GM18508 (cell line): ENCODE results near the gene UBE3B.

Experiments
- ATAC-seq: cut with Tn5 transposase; IDR thresholded peaks from one replicate; pipeline ENCODE4 v1.9.1; 2021; ENCODE audit warnings: moderate number of reproducible peaks; ENCODE audit not compliant: insufficient read depth, unreplicated experiment

The UBE3B gene

GRCh38 chr12:109524466-109525278 is 47.2 kb downstream of the UBE3B start:
- no peak for ATAC-seq

- ATAC-seq, result no peak
Measured at GRCh38 chr12:109525279-109525585, 47.8 kb downstream of the UBE3B start.

GRCh38 chr12:109527489-109528123 is 50.2 kb downstream of the UBE3B start:
- ATAC-seq, result no peak

- ATAC-seq, result no peak
Measured at GRCh38 chr12:109529691-109530640, 52.5 kb downstream of the UBE3B start.

- no peak for ATAC-seq
Measured at GRCh38 chr12:109531411-109531810, 54.0 kb downstream of the UBE3B start.

GRCh38 chr12:109532721-109533486 is 55.5 kb downstream of the UBE3B start:
- no peak for ATAC-seq

GRCh38 chr12:109533487-109533740 is 56.0 kb downstream of the UBE3B start:
- ATAC-seq, result no peak

- no peak for ATAC-seq
Measured at GRCh38 chr12:109534456-109534855, 57.0 kb downstream of the UBE3B start.

- ATAC-seq, result no peak
Measured at GRCh38 chr12:109535231-109535862, 57.9 kb downstream of the UBE3B start.

- no peak for ATAC-seq
Measured at GRCh38 chr12:109535863-109536250, 58.4 kb downstream of the UBE3B start.

- ATAC-seq, result no peak
Measured at GRCh38 chr12:109537136-109537535, 59.7 kb downstream of the UBE3B start.

GRCh38 chr12:109538191-109538863 is 60.9 kb downstream of the UBE3B start:
- no peak for ATAC-seq

GRCh38 chr12:109539508-109539907 is 62.1 kb downstream of the UBE3B start:
- no peak for ATAC-seq

- no peak for ATAC-seq
Measured at GRCh38 chr12:109540526-109541412, 63.3 kb downstream of the UBE3B start.

- no peak for ATAC-seq
Measured at GRCh38 chr12:109541413-109541726, 63.9 kb downstream of the UBE3B start.

GRCh38 chr12:109542014-109542413 is 64.6 kb downstream of the UBE3B start:
- no peak for ATAC-seq

GRCh38 chr12:109542876-109543275 is 65.4 kb downstream of the UBE3B start:
- ATAC-seq, result no peak

- no peak for ATAC-seq
Measured at GRCh38 chr12:109544955-109545531, 67.6 kb downstream of the UBE3B start.
